B cell (primary cell): ENCODE results near the gene TIE1. TPM values are rescaled to one million over a fixed set of nuclear protein-coding genes. Genes with fewer than 3 reads are reported as not detected.

ENCODE experiments used
- ATAC-seq: fragments of 200-7000 bp; cut with Tn5 transposase; one replicate; pipeline ENCODE4 v1.10.0; 2021; ENCODE audit warnings: low read depth, mild to moderate bottlenecking, moderate number of reproducible peaks, moderate library complexity
- CTCF ChIA-PET: fragments of 350-600 bp; sonication (Branson Sonifier 250); formaldehyde crosslinking; loops from one replicate; lab custom pipeline; 2021; ENCODE audit warnings: antibody characterized with exemption, inconsistent platforms; lab: Charles Lee
- POLR2A ChIA-PET: fragments of 350-600 bp; sonication (Branson Sonifier 250); formaldehyde crosslinking; loops from one replicate; lab custom pipeline; 2021; ENCODE audit warnings: antibody characterized with exemption; lab: Charles Lee
- DNase-seq: peaks from one replicate; pipeline ENCODE4 v3.0.0; 2013
- H2AFZ ChIP-seq: 2 replicates; pipeline ENCODE4 v1.6.1; 2012; ENCODE audit warnings: mild to moderate bottlenecking, low read depth, low read length; ENCODE audit not compliant: insufficient read depth, poor library complexity, severe bottlenecking
- H3K27ac ChIP-seq, 2 donors: 1 replicate in 1 of 2; 2 replicates in 1 of 2; pipeline ENCODE4 v1.5.1; 2012 to 2013; ENCODE audit warnings: low read length in 2 of 2, mild to moderate bottlenecking in 2 of 2, moderate library complexity in 1 of 2
- H3K27me3 ChIP-seq, 4 experiments: fragments of 200-600 bp in 1 of 4; sonication (generic) in 1 of 4; replicated peaks in 1 of 4; 1 replicate in 2 of 4; 2 replicates in 2 of 4; pipeline versions ENCODE4 v1.6.1 to v1.7.0; 2013 to 2016; ENCODE audit warnings: low read length in 3 of 4, mild to moderate bottlenecking in 2 of 4, mixed read lengths in 1 of 4, moderate library complexity in 1 of 4; ENCODE audit not compliant: insufficient read depth in 4 of 4, control insufficient read depth in 3 of 4; ENCODE audit errors: control extremely low read depth in 1 of 4
- H3K36me3 ChIP-seq, 2 experiments: replicated peaks in 1 of 2; 1 replicate in 1 of 2; 2 replicates in 1 of 2; pipeline versions ENCODE4 v1.6.1 to v1.7.1; 2013; ENCODE audit warnings: low read length in 1 of 2; ENCODE audit not compliant: insufficient read depth in 2 of 2, control insufficient read depth in 1 of 2; ENCODE audit errors: control extremely low read depth in 1 of 2, extremely low read depth in 1 of 2
- H3K4me1 ChIP-seq, 2 donors: fragments of 200-600 bp in 1 of 2; sonication (generic) in 1 of 2; 1 replicate in 1 of 2; 2 replicates in 1 of 2; pipeline versions ENCODE4 v1.5.1 to v1.6.1; 2013 to 2017; ENCODE audit warnings: low read length in 2 of 2; ENCODE audit not compliant: control insufficient read depth in 2 of 2, insufficient read depth in 2 of 2
- H3K4me2 ChIP-seq: replicated peaks from 2 replicates; pipeline ENCODE3; 2012; ENCODE audit warnings: mild to moderate bottlenecking, low read depth, low read length; ENCODE audit not compliant: poor library complexity, severe bottlenecking
- H3K4me3 ChIP-seq, 5 experiments: fragments of 200-600 bp in 1 of 5; sonication (generic) in 1 of 5; 1 replicate in 3 of 5; 2 replicates in 2 of 5; pipeline versions ENCODE4 v1.5.1 to v1.7.0; 2011 to 2016; ENCODE audit warnings: low read length in 4 of 5, mild to moderate bottlenecking in 4 of 5, low read depth in 2 of 5, control low read depth in 1 of 5, moderate library complexity in 1 of 5; ENCODE audit not compliant: insufficient read depth in 1 of 5; ENCODE audit errors: control extremely low read depth in 1 of 5, extremely low read depth in 1 of 5
- H3K79me2 ChIP-seq: fragments of 200-600 bp; sonication (generic); one replicate; pipeline ENCODE4 v1.6.0; 2016; ENCODE audit warnings: low read length; ENCODE audit not compliant: control insufficient read depth, insufficient read depth
- H3K9ac ChIP-seq: fragments of 200-600 bp; sonication (generic); 2 replicates; pipeline ENCODE4 v1.6.1; 2017; ENCODE audit warnings: mild to moderate bottlenecking, low read length, moderate library complexity
- H3K9me3 ChIP-seq, 3 donors: one replicate each; pipeline versions ENCODE4 v1.6.1 to v1.7.1; 2013; ENCODE audit warnings: low read length in 2 of 3; ENCODE audit not compliant: control insufficient read depth in 2 of 3, insufficient read depth in 1 of 3; ENCODE audit errors: control extremely low read depth in 1 of 3
- H4K20me1 ChIP-seq: 2 replicates; pipeline ENCODE4 v1.6.0; 2012; ENCODE audit warnings: mild to moderate bottlenecking, low read length; ENCODE audit not compliant: insufficient read depth, control insufficient read depth, poor library complexity, severe bottlenecking
- H3K27ac Mint-ChIP-seq: one replicate; pipeline ENCODE4 v1.8.0; 2021; ENCODE audit warnings: mixed read lengths
- H3K27me3 Mint-ChIP-seq: one replicate; pipeline ENCODE4 v1.8.0; 2021; ENCODE audit warnings: mixed read lengths
- H3K4me1 Mint-ChIP-seq: one replicate; pipeline ENCODE4 v1.8.0; 2021; ENCODE audit warnings: mixed read lengths
- H3K4me3 Mint-ChIP-seq: one replicate; pipeline ENCODE4 v1.8.0; 2021; ENCODE audit warnings: mixed read lengths
- H3K9me3 Mint-ChIP-seq: one replicate; pipeline ENCODE4 v1.8.0; 2022; ENCODE audit warnings: mixed read lengths; ENCODE audit not compliant: insufficient read depth
- CTCF ChIP-seq: fragments of 200-600 bp; IDR thresholded peaks from one replicate; pipeline ENCODE4 v1.8.0; 2022; ENCODE audit warnings: antibody characterized with exemption, mild to moderate bottlenecking
- EZH2 ChIP-seq: IDR thresholded peaks from 2 replicates; pipeline ENCODE4 v1.6.1; 2012; ENCODE audit warnings: borderline replicate concordance, low read depth, mild to moderate bottlenecking, moderate library complexity, low read length; ENCODE audit not compliant: insufficient read depth, poor library complexity, severe bottlenecking
- WGBS: methylation state at CpG from one replicate; pipeline ENCODE4 v1.1.5; 2013; ENCODE audit warnings: missing lambda C conversion rate; ENCODE audit not compliant: insufficient coverage; 5-methylcytosine and 5-hydroxymethylcytosine counted together
- intact Hi-C: fragments of 100-400 bp; cut with micrococcal nuclease; formaldehyde crosslinking; loops from one replicate; pipeline ENCODE4 v1.10.0; 2022
- polyA plus RNA-seq: library from polyadenylated mRNA; depleted of rRNA; stranded (reverse); fragments of >200 nt; gene quantifications from 2 replicates; pipeline ENCODE4 v1.2.3, GENCODE V29; 2012
- total RNA-seq, 2 donors: library from RNA; stranded (reverse); fragments of 120-200 nt in 1 of 2; gene quantifications; 1 replicate in 1 of 2; 2 replicates in 1 of 2; pipeline versions ENCODE4 v1.2.3 to v1.2.4, GENCODE V29; 2013 to 2022

TIE1 gene
- total and polyA plus RNA-seq, 2 donors (not counting 1 experiment from before 2014, with no cell fraction given), result 0.10 TPM; not detected in 1

- H3K4me3 Mint-ChIP-seq, result no peak overlapping the region
- H3K9me3 Mint-ChIP-seq, result no peaks in the 10 kb centered on the region
- DNase-seq (no peak), ATAC-seq (no peak)
- Histone ChIP-seq H3K4me3 (no peak overlapping the region), H3K27ac (no peak overlapping the region), H3K36me3 (no peaks in the 10 kb centered on the region), H3K4me1 (no peaks in the 10 kb centered on the region), H3K9ac (no peak overlapping the region), H3K9me3 (no peaks in the 10 kb centered on the region), H4K20me1 (no peaks in the 10 kb centered on the region), H3K79me2 (no peaks in the 10 kb centered on the region), H3K4me2 (no peak overlapping the region), H2AFZ (no peak overlapping the region), H3K27me3 (peaks cover 0 to 3% (median 0%) of the 10 kb centered on the region in 4 experiments)
- intact Hi-C loops, result no loop called here
- H3K27me3 Mint-ChIP-seq, result peaks cover 19% of the 10 kb centered on the region
- CTCF ChIA-PET, result no interaction called here
- no peak overlapping the region for H3K27ac Mint-ChIP-seq
- H3K4me1 Mint-ChIP-seq, result no peaks in the 10 kb centered on the region
- TF ChIP-seq CTCF, result no peak
- TF ChIP-seq EZH2, result no peak
- 28% methylated on average over 8 of the region's 8 CpGs for WGBS
- POLR2A ChIA-PET, result no interaction called here
Measured at GRCh38 chr1:43304314-43304681, 3.5 kb downstream of the TIE1 start.

GRCh38 chr1:43304771-43305300 lies 4.1 kb downstream of the TIE1 start:
- CTCF ChIA-PET, result no interaction called here

More at GRCh38 chr1:43304771-43305300, 4.1 kb downstream of the TIE1 start:
- no peak overlapping the region for H3K4me2 ChIP-seq
- peaks cover 0 to 3% (median 0%) of the 10 kb centered on the region in 4 experiments for H3K27me3 ChIP-seq
- Mint-ChIP-seq H3K9me3 (no peaks in the 10 kb centered on the region), H3K27me3 (peaks cover 19% of the 10 kb centered on the region), H3K4me3 (no peak overlapping the region), H3K4me1 (no peaks in the 10 kb centered on the region), H3K27ac (no peak overlapping the region)
- H3K36me3 ChIP-seq, result no peaks in the 10 kb centered on the region
- H3K4me1 ChIP-seq, result no peaks in the 10 kb centered on the region
- no peak for TF ChIP-seq CTCF
- no peak overlapping the region for H3K27ac ChIP-seq
- ATAC-seq, result no peak
- DNase-seq, result no peak
- no peak overlapping the region for H2AFZ ChIP-seq
- H3K79me2 ChIP-seq, result no peaks in the 10 kb centered on the region
- H4K20me1 ChIP-seq, result no peaks in the 10 kb centered on the region
- 96% methylated on average over 36 of the region's 46 CpGs for WGBS
- no peak overlapping the region for H3K9ac ChIP-seq
- POLR2A ChIA-PET, result no interaction called here
- no peaks in the 10 kb centered on the region for H3K9me3 ChIP-seq
- intact Hi-C loops, result no loop called here
- H3K4me3 ChIP-seq, result no peak overlapping the region
